ENCODE measurements around the gene ACAN. TPM values are rescaled to one million over a fixed set of nuclear protein-coding genes. Genes with fewer than 3 reads are reported as not detected.

The ACAN gene
- total RNA-seq, 1 donor from 2014 or later: 176 TPM

DNA sequence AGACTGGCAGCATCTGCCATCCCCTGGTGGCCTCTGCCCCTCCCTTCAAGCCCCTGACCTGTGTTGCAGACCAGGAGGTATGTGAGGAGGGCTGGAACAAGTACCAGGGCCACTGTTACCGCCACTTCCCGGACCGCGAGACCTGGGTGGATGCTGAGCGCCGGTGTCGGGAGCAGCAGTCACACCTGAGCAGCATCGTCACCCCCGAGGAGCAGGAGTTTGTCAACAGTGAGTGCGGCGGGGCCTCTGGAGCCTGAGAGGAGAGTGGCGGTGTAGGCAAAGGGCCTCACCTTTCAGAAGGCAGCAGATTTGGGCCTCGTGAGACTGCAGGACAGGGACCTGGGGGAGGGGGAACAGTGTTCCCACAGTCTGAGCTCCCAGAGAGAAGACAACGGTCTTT is 68.1 kb downstream of the ACAN start:
- TF ChIP-seq, protein P1, sequence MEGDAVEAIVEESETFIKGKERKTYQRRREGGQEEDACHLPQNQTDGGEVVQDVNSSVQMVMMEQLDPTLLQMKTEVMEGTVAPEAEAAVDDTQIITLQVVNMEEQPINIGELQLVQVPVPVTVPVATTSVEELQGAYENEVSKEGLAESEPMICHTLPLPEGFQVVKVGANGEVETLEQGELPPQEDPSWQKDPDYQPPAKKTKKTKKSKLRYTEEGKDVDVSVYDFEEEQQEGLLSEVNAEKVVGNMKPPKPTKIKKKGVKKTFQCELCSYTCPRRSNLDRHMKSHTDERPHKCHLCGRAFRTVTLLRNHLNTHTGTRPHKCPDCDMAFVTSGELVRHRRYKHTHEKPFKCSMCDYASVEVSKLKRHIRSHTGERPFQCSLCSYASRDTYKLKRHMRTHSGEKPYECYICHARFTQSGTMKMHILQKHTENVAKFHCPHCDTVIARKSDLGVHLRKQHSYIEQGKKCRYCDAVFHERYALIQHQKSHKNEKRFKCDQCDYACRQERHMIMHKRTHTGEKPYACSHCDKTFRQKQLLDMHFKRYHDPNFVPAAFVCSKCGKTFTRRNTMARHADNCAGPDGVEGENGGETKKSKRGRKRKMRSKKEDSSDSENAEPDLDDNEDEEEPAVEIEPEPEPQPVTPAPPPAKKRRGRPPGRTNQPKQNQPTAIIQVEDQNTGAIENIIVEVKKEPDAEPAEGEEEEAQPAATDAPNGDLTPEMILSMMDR (IDR thresholded peaks at IDR 0.05): no peak
- Mint-ChIP-seq H3K9me3 (ENCODE audit: low read depth) (no peaks in the 10 kb centered on the region), H3K27ac (ENCODE audit: unreplicated experiment) (peak overlapping the region; percentile 27), H3K36me3 (ENCODE audit: low read depth) (peaks cover 23% of the 10 kb centered on the region), H3K27me3 (ENCODE audit: low read depth) (peaks cover 9% of the 10 kb centered on the region), H3K4me3 (ENCODE audit: unreplicated experiment) (no peak overlapping the region), H3K4me1 (ENCODE audit: low read depth) (peaks cover 4% of the 10 kb centered on the region)
- no peak for DNase-seq (ENCODE audit: low spot score)

GRCh38 chr15:88872106-88872505 is 68.9 kb downstream of the ACAN start:
- H3K27ac Mint-ChIP-seq (ENCODE audit: unreplicated experiment): no peak overlapping the region
- H3K9me3 Mint-ChIP-seq (ENCODE audit: low read depth): no peaks in the 10 kb centered on the region
- peaks cover 23% of the 10 kb centered on the region for H3K36me3 Mint-ChIP-seq (ENCODE audit: low read depth)
- H3K4me1 Mint-ChIP-seq (ENCODE audit: low read depth): peaks cover 4% of the 10 kb centered on the region
- peaks cover 9% of the 10 kb centered on the region for H3K27me3 Mint-ChIP-seq (ENCODE audit: low read depth)
- TF ChIP-seq, protein P1 (IDR thresholded peaks at IDR 0.05): no peak
- H3K4me3 Mint-ChIP-seq (ENCODE audit: unreplicated experiment): no peak overlapping the region
- no peak for DNase-seq (ENCODE audit: low spot score)

DNA sequence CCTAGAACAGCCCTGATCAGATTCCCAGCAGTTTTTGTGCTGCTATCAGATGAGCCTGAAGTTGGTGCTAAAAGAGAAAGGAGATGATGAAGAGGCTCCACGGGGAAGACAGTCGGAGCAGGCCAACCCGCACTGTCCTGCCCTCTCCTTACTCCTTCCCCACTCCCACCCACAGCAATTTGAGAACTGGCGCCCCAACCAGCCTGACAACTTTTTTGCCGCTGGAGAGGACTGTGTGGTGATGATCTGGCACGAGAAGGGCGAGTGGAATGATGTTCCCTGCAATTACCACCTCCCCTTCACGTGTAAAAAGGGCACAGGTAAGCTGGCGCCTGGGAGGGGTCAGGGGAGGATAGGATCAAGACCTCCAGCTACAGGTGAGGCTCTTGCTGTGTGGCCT is 69.5 kb downstream of the ACAN start:
- TF ChIP-seq, protein P1 (IDR thresholded peaks at IDR 0.05): no peak
- Mint-ChIP-seq H3K4me1 (ENCODE audit: low read depth) (peaks cover 4% of the 10 kb centered on the region), H3K27ac (ENCODE audit: unreplicated experiment) (no peak overlapping the region), H3K27me3 (ENCODE audit: low read depth) (peaks cover 9% of the 10 kb centered on the region), H3K36me3 (ENCODE audit: low read depth) (peaks cover 22% of the 10 kb centered on the region), H3K4me3 (ENCODE audit: unreplicated experiment) (no peak overlapping the region), H3K9me3 (ENCODE audit: low read depth) (no peaks in the 10 kb centered on the region)
- DNase-seq (ENCODE audit: low spot score): no peak

GRCh38 chr15:88873786-88874185 is 70.5 kb downstream of the ACAN start:
- H3K9me3 Mint-ChIP-seq (ENCODE audit: low read depth): no peaks in the 10 kb centered on the region
- no peak overlapping the region for H3K27ac Mint-ChIP-seq (ENCODE audit: unreplicated experiment)
- peaks cover 18% of the 10 kb centered on the region for H3K36me3 Mint-ChIP-seq (ENCODE audit: low read depth)
- no peak overlapping the region for H3K4me3 Mint-ChIP-seq (ENCODE audit: unreplicated experiment)
- peaks cover 4% of the 10 kb centered on the region for H3K4me1 Mint-ChIP-seq (ENCODE audit: low read depth)
- peaks cover 7% of the 10 kb centered on the region for H3K27me3 Mint-ChIP-seq (ENCODE audit: low read depth)
- no peak for DNase-seq (ENCODE audit: low spot score)
- TF ChIP-seq, protein P1 (IDR thresholded peaks at IDR 0.05): no peak

- TF ChIP-seq, protein P1 (IDR thresholded peaks at IDR 0.05): no peak
- Mint-ChIP-seq H3K27me3 (ENCODE audit: low read depth) (peaks cover 5% of the 10 kb centered on the region), H3K4me1 (ENCODE audit: low read depth) (peaks cover 4% of the 10 kb centered on the region), H3K4me3 (ENCODE audit: unreplicated experiment) (no peak overlapping the region), H3K27ac (ENCODE audit: unreplicated experiment) (no peak overlapping the region), H3K9me3 (ENCODE audit: low read depth) (no peaks in the 10 kb centered on the region), H3K36me3 (ENCODE audit: low read depth) (peaks cover 17% of the 10 kb centered on the region)
- DNase-seq (ENCODE audit: low spot score): no peak
Observed at GRCh38 chr15:88874275-88874674, 71.0 kb downstream of the ACAN start.
